ENCODE measurements around the gene CREB5.

CREB5 gene

GRCh38 chr7:28724563-28724962 is 312.2 kb downstream of the CREB5 start:
- no peak for DNase-seq

- no peak for DNase-seq
These were observed 312.8 kb downstream of the CREB5 start for GRCh38 chr7:28725045-28725642.

GRCh38 chr7:28725911-28726310 is 313.6 kb downstream of the CREB5 start:
- no peak for DNase-seq

GRCh38 chr7:28726555-28726954 is 314.2 kb downstream of the CREB5 start:
- DNase-seq, result no peak

GRCh38 chr7:28729281-28729680 is 317.0 kb downstream of the CREB5 start:
- no peak for DNase-seq

GRCh38 chr7:28729727-28730126 is 317.4 kb downstream of the CREB5 start:
- no peak for DNase-seq

- no peak for DNase-seq
These were observed 318.9 kb downstream of the CREB5 start for GRCh38 chr7:28731092-28731658.

- no peak for DNase-seq
These were observed 320.0 kb downstream of the CREB5 start for GRCh38 chr7:28732071-28732869.

GRCh38 chr7:28733035-28733434 is 320.7 kb downstream of the CREB5 start:
- DNase-seq, result no peak

GRCh38 chr7:28738412-28738811 is 326.1 kb downstream of the CREB5 start:
- DNase-seq, result no peak

GRCh38 chr7:28739128-28739527 is 326.8 kb downstream of the CREB5 start:
- DNase-seq, result no peak

GRCh38 chr7:28739826-28740225 is 327.5 kb downstream of the CREB5 start:
- DNase-seq, result no peak

GRCh38 chr7:28744951-28745350 is 332.6 kb downstream of the CREB5 start:
- no peak for DNase-seq

GRCh38 chr7:28745351-28745750 is 333.0 kb downstream of the CREB5 start:
- DNase-seq, result no peak

GRCh38 chr7:28747404-28747803 is 335.1 kb downstream of the CREB5 start:
- DNase-seq, result no peak

GRCh38 chr7:28747854-28748253 is 335.5 kb downstream of the CREB5 start:
- no peak for DNase-seq

GRCh38 chr7:28748346-28748745 is 336.0 kb downstream of the CREB5 start:
- DNase-seq, result no peak

- DNase-seq, result no peak
These were observed 336.7 kb downstream of the CREB5 start for GRCh38 chr7:28748933-28749584.

- DNase-seq, result no peak
These were observed 337.3 kb downstream of the CREB5 start for GRCh38 chr7:28749638-28750037.

GRCh38 chr7:28750981-28751380 is 338.7 kb downstream of the CREB5 start:
- DNase-seq, result no peak

GRCh38 chr7:28753613-28754012 is 341.3 kb downstream of the CREB5 start:
- DNase-seq, result no peak

GRCh38 chr7:28754027-28754426 is 341.7 kb downstream of the CREB5 start:
- DNase-seq, result no peak

- no peak for DNase-seq
These were observed 342.1 kb downstream of the CREB5 start for GRCh38 chr7:28754447-28754846.

GRCh38 chr7:28755255-28755654 is 342.9 kb downstream of the CREB5 start:
- DNase-seq, result no peak
